GM21576 (cell line): ENCODE results near the gene KCTD5.
"Not testable (repeated sequence)": the region's sequence is repeated elsewhere in the genome, so short reads cannot be mapped to it uniquely, and the experiment has no call there.

Source experiments
- ATAC-seq: cut with Tn5 transposase; IDR thresholded peaks from one replicate; pipeline ENCODE4 v1.9.1; 2021; ENCODE audit warnings: mild to moderate bottlenecking, moderate library complexity; ENCODE audit not compliant: unreplicated experiment

The KCTD5 gene

DNA sequence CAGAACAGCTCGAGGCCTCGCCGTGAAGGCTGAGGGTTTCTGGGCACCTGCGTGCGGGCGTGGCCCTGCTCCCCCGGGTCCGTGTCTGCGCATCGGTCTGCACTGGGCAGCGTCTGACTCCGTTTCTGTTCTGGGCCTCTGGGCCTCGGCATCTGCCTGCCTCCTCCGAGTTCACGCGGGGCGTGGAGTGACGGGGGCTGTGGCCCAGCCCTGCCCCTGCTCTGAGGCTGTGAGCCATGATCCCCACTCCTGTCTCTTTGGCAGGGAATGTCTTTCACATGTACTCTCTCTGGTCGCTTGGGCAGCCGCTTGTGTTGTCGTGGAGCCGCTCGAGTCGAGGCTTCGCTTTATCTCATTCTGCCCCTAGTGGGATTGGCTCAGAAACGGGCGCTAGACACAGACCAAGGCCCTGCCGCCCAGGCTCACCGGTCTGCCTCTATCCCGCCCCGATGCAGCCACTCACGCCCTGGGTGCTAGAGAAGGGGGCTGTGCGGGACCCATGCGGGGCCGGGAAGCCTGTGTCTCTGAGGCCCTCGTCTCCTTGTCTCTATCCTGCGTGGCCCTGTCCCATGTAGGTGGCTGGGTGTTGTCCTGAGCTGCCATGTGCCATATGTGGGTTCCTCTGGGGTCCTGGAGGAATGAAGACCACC lies 14.4 kb downstream of the KCTD5 start:
- ATAC-seq: not testable (repeated sequence)

DNA sequence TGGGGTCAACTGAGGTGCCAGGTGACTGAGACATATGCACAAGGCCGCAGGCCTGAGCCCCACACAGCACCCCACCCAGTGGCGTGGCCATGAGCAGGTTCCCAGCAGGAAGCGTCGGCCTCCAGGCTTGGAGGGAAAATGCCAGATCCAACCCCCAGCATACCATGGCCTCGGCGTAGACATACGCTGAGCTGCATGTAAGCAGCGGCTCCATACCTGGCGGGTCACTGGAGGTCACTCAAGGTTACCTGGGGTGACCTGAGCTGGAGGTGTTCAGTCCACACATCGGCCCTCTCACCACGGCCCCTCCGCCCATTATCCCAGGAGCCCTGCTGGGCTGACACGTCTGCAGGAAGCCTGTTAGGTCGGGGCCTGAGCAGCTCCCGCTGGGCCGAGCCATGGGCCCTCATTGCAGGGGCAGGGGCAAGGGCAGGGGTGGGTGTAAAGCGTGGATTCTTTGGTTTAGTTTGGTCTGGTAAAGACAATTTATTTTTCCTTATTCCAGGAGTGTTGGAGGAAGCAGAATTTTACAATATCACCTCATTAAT lies 15.2 kb downstream of the KCTD5 start:
- ATAC-seq: no peak

DNA sequence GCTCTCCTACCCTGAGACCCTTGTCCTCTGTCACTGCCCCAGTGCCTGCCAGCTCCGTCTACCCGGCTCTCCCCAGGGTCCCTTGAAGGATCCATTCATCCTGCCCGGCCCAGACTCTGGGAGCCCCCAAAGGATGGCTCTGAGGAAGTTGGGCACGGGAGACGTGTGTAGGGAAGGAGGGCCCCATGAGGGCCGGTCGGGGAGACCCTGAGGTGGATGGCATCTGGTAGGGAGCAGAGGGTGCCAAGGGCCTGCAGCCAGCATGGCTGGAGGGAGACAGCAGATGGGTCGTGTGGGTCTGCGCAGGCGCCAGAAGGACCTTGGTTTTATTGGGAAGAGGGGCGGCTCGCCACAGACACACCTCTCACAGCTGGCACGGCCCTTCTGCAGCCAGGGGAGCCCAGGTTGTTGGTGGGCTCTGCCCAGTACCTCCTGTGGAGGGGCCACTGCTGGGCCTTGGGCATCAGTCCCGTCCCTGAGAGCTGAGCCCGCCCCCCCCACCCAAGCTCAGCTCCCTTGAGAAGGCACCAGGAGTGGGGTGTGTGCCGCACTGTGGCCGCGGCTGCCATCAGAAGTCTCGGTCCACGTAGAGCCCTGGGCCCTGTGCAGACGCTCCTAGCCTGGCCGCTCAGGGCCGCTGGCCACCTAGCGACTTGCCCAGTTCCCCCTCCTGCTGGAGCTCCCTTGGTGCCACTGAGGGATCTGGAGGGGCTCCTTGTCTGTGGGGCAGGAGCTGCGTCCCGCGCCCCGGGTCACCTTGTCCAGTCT lies 16.0 kb downstream of the KCTD5 start:
- ATAC-seq: no peak

DNA sequence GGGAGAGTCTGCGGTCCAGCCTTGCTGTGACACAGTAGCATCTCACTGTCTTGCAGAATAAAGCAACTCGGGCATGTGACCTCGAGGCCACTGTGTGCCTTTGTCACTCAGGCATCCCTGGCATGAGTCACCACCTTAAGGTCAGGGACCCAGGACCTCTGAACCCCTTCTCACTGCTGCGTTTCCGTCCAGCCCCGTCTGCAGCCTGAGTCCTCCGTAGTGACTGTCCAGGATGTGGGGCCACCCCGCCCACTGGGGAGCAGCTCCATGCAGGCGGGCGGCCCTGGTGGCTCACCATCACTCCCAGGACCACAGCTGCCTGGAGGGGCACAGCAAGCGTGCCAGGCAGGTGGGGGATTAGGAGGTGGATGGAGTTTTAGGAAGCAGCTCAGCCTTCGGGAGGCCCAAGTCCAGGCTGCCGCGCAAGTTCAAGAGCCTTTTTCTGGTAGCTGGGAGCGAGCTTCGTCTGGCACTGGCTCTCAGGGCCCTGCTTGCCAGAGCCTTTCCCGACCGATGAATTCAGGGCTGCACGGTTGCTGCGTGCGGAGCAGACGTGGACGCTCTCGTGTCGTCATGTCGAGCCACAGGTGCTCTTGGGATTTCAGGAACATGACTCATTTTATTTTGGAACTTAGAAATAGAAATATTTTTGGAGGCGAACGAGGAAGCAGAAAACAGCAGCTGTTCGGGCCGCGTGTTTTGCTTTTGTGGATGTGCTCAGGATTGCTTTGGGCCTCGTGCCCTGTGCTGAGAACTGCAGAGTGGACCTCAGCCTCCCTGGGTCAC lies 16.8 kb downstream of the KCTD5 start:
- no peak for ATAC-seq

DNA sequence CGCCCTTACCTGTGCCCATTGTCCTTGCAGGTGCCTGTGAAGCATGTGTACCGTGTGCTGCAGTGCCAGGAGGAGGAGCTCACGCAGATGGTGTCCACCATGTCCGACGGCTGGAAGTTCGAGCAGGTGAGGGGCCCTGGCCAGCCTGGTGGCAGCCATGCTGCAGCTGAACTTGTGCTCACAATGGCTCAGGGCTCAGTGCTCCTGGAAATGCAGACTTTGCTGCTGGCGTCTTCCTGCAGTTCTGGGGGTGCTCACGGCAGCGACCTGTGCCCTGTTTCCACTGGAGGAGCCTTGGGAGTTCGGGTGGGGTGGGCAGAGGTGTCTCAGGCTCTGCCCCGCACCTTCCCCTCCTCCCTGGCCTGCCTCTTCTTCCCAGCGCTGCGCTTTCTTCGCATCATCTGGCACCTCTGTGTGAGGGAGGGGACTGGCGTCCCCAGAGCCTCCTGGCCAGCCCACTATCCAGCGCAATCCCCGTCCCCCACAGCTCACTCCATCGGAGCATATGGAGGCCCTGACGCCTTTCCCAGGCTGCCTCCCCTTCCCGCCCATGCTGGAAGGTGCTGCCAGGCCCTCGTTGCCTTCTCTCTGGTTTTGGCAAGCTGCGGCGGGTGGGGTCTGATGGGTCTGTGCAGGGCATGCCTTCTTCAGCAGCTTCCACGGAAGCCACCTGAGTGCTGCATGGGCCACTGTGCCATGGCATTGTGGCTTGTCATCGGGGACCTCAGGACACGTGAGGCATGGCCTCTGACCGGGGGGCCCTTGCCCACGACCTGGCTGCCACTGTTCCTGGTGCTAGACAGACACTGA lies 17.7 kb downstream of the KCTD5 start:
- no peak for ATAC-seq

DNA sequence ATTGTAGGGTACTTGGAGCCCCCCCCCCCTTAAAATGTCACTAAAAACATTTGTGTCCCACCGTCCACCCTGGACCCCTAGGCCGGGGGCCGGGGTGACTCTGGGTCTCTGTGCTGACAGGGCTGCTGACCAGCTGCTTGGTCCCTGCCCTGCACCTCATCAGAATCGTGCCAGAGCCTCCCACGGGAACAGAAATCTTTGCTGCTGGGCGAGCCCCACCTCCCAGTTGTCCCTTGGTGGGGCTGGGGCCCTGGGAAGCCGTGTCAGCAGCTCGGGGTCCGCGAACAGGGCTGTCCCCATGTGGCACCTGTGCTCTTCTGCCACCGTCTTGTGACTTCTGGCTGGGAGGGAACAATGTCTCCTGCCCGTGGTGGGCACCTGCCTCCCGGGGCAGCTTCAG lies 18.5 kb downstream of the KCTD5 start:
- no peak for ATAC-seq

DNA sequence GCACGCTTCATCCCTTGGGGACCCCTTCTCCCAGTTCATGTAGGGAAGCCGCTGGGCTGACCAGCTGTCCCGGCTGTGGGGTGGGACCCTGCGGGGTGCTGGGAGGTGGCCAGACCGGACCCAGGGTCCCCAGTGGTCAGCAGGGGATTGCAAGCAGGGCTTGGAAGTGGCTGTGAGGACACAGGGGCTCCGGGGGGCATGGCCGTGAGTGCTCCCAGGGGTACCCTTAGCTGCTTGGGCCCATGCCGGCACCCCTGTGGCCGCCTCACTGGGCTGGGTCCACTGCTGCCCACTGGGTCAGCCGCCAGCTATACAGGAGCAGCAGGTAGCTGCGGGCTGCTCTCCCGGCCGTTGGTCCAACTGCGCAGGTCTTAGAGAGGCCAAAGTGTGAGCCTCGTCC lies 18.9 kb downstream of the KCTD5 start:
- ATAC-seq: no peak

DNA sequence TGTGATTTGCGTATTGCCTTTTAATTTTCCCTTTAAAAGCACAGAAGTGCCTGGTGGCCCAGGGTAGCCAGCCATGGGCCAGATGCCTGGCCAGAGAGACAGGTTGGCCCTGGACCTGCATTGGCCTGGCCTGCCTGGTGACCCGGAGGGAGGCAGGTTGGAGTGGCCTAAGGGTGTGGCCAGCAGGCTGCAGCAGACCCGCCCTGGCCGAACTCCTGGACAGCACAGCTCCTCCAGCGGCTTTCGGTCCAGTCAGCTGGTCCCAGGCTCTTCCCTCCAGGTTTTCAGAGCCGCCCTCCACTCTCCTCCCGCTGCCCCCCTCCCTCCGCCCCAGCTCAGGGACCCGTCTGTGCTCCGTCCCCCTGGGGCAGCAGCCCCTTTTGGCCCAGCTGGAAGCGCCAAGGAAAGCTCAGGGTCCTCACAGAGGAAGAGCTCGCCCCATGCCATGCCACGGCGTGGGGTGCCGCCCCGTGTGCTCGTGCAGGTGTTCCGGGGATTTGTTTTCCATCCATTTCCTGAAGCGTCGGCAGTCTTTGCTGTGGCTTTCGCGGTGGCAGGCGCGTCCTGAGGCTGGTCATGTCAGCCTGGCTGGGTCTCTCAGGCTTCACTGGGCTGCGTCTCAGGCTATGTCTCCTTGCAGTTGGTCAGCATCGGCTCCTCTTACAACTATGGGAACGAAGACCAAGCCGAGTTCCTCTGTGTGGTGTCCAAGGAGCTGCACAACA lies 19.6 kb downstream of the KCTD5 start:
- ATAC-seq: no peak

DNA sequence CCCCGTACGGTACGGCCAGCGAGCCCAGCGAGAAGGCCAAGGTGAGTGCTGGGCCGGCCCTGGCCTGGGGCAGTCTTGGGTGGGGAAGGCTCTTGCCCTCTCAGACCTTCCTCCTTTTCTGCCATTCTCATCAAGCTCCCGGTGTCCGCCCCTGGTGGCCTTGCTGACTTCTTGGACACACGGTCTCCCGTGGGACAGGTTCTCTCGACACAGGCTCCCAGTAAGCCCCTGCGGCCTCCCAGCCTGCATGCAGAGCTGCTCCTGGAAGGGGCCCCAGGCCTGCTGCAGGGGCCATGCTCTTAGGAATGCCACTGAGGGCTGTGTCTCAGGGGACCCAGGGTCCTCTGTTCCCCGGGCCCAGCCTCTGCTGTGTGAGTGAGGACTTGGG lies 20.1 kb downstream of the KCTD5 start:
- ATAC-seq: no peak

DNA sequence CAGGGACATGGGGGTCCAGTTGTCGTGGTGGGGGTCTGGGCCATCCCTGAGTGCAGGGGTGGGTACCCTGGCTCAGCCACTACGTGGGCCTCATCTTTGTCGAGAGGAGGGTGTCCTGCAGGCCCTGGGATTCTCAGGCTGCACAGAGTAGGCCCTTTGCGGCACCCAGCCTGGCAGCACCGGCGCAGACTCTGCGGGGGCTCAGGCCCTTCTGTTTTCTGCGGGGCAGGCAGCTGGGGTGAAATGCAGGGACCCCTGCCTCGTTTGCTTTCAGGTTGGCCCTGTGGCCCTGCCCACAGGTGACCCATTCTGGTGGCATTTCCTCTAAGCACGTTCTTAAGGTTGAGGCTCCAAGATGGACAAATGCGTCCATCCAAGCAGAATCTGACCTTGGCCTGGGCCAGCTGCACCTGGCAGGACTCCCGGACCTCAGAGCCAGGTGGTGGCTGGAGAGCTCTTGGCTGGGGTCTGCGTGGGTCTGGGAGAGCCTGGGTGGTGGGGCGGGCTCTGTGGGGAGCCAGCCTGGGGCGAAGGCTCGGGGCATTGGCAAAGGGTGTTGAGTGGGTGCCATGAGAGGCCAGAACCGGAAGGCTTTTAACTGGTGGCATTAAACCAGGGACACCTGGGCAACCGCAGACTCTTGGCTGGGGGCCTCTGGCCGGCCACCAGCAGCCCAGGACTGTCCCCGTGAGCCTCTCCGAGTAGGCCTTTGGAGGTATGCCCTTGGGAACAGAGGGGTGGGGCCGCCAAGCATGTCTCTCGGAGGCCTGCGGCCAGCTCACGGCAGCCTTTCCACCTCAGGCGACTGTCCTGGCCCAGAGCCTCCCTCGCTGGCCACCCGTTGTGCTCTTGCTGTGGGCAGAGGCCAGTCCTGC lies 20.8 kb downstream of the KCTD5 start:
- no peak for ATAC-seq

DNA sequence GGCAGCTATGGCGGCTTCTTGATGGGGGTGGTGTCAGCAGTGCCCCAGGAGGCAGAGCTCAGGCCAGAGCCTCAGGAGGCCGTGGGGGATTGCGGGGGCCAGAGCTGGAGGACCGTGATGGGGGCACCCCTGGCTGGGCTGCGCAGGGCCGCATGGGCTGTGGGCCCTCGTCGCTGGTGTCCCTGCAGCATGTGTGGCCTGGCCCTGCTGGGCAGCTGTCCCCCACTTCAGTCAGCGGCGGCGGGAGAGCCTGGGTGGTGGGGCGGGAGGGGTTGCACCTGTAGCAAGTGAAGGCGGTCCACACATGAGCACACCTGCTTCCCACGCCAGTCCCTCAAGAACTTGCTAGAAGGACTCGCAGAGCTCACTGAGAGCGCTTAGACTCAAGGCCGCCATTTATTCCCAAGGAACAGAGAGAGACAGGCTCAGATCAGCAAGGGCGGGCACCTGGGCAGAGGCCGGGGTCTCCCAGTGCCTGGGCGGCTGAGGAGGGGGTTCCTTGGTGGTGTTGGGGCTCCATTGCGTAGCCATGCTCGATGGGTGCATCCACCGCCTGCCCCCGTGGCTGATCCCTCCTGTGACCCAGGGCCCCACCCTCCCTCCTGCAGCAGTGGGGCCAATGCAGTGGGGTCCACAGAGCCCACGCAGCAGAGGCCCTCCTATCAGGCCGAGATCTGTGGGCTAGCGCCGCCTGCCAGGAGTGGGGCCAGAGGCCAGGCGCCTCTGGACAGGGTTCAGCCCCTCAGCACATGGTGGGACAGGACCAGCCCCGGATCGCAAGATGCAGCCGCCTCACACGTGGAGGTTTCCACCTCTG lies 22.1 kb downstream of the KCTD5 start:
- ATAC-seq: no peak

DNA sequence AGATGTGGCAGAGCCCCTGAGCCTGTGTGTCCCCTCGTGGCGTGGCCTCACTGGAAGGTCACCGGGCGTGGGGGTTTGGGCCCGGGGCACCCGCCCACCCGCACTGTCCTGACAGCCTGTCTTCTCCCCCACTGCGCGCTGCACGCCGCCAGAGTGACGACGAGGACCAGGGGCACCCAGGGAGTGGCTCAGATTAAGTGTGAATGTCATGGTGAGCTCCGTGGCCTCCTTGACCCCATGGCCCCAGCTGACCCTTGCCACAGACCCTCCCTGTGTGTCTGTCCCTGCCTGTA lies 22.6 kb downstream of the KCTD5 start:
- no peak for ATAC-seq

DNA sequence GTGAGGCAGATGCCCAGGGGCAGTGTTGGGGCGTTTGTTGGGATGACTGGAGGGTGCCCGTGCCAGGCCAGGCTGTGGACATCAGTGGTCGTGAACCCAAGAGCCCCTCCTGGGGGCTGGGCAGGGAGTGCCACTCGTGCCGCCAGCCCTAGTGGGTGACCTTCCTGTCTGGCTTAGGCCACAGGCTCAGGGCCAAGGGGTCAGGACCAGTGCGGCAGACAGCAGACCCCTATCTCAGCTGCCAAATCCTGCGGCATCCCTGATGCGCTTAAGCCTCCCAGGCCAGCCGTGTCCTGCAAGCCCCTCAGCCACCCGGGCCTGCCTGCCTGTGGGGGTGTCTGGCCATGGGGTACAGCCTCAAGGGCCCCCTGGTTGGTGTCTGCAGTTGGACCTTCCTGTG lies 23.0 kb downstream of the KCTD5 start:
- ATAC-seq: no peak

DNA sequence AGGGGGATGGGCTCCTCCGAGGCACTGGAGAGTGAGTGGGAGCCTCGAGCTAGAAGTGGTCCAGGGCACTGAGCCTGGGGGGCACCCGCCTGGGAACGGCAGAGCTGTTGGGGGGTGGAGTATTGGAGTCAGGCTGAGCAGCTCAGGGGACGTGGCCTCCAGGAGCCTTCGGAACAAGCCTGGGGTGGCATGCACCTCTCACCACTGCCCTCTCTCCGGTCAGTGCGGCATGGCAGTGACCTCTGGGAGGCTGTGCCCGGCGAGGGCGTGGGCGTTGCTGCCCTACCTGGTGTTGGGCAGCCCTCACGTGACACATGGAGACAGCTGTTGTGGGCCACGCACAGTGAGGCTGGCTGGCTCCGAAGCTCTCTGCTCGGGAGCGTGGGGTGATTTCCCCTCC lies 23.8 kb downstream of the KCTD5 start:
- no peak for ATAC-seq

DNA sequence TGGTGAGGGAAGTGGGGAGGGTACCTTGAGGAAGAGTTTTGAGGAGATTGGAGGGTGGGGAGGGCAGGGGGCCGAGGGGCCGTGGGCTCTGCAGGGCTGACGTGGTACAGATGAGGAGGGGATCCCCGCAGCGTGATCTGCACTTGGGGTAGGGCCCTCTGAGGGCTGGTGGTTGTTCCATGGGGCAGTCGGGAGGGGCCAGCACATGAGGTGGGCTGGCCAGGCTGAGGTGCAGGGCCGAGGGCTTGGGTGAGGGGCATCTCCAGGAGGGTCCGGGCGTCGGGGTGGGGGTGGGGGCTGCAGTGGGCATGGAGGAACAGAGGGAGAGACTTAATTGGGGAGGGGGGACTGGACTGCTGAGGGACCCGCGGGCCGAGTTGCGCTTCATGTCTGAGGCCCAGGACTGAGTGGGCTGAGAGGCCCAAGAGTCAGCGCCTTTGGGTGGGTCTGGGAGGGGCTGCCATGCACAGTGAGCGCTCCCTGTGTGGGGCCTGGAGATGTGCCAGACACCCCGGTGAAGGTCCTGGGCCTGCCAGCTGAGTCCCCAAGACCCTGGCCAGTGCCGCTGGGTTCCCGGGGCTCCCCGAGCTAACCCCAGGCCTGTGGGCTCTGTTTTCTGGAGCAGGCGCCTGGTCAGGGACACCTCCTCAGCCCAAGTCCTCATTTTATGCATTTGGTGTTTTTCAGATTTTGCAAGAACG lies 24.4 kb downstream of the KCTD5 start:
- no peak for ATAC-seq

DNA sequence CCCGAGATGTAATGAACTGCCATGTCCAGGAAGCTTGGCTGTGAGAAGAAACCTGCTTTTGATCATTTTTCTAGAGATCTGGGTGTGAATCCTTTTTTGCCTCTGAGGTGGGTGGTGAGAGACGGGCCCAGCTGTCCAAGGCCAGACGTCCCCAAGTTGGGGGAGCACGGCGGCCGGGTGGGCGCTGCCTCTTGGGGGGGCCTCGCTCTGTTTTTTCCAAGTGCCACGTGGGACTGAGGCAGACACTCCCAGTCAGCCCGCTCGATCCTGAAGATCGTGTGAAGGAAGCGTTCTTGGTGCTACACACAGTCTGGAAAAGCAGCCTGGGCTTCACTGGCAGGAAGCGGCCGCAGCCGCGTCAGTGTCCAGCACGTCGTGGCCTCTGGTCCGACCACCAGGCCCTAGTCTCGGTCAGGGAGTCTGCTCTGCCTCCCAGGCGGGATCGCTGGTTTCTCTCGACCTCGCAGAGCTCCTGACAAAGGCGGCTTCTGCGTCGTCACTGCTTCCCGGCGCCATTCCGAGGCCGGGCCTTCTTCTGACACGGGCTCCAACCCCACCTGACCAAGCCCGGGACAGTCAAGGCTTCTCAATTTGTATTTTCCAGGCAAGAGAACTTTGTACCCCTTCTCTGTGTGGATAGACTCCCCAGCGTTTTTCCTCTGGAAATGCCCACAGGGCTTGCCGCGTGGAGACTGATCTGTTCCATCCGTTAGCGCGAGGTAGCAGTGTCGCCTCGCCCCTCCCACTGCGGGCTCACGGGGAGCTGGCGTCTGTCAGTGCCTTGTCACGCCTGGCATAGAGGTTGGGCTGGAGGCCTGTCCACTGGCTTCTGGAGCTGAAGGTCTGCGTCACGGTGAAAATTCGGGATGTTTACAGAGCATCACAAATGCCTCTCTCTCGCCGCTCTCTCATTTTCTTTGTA lies 25.3 kb downstream of the KCTD5 start:
- ATAC-seq: no peak

DNA sequence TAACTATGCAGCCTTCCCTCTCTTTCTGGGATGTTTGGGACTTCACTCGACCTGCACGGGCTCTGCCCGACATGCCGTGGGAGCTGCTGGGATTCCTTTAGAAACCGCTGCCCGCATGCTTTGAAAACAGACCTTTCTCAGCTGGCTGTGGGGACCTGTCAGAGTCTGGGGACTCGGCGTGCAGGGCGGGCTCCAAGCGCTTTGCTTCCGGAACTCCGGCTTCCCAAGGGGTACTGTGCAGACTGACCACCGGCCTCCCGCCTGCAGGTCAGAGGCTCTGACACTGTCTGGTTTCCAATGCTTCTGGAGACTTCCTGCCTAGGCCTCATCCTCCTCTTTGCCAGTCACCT lies 25.9 kb downstream of the KCTD5 start:
- ATAC-seq: no peak
